HCT116 (cell line): ENCODE results near the gene CDH24.

ENCODE experiments used
- CBX3 ChIP-seq: IDR thresholded peaks from 2 replicates; pipeline ENCODE4 v1.6.1; 2012; ENCODE audit warnings: low read depth
- CEBPB ChIP-seq: IDR thresholded peaks from 2 replicates; pipeline ENCODE4 v1.6.1; 2012; ENCODE audit warnings: low read depth
- CTCF ChIP-seq, 3 experiments: fragments of 200-600 bp in 1 of 3; sonication (generic) in 1 of 3; IDR thresholded peaks in 2 of 3; conservative IDR thresholded peaks in 1 of 3; 2 replicates each; pipeline ENCODE4 v1.5.1; 2012 to 2017; ENCODE audit warnings: low read depth in 2 of 3, low read length in 2 of 3, antibody characterized with exemption in 1 of 3, borderline replicate concordance in 1 of 3, control low read depth in 1 of 3, mild to moderate bottlenecking in 1 of 3, mixed read lengths in 1 of 3, mixed run types in 1 of 3, moderate library complexity in 1 of 3; ENCODE audit not compliant: insufficient read depth in 1 of 3
- EZH2 ChIP-seq: fragments of 200-600 bp; sonication (generic); IDR thresholded peaks from 2 replicates; pipeline ENCODE4 v1.6.1; 2017; ENCODE audit warnings: antibody characterized with exemption, mixed run types
- EZH2phosphoT487 ChIP-seq: fragments of 200-600 bp; IDR thresholded peaks from 2 replicates; pipeline ENCODE4 v1.6.1; 2018; ENCODE audit warnings: antibody characterized with exemption, borderline replicate concordance
- JUND ChIP-seq: IDR thresholded peaks from 2 replicates; pipeline ENCODE4 v1.6.1; 2012
- POLR2AphosphoS5 ChIP-seq: IDR thresholded peaks from 2 replicates; pipeline ENCODE4 v1.6.1; 2011; ENCODE audit warnings: mild to moderate bottlenecking, low read depth, low read length, moderate library complexity
- RAD21 ChIP-seq: IDR thresholded peaks from 2 replicates; pipeline ENCODE4 v1.6.1; 2012; ENCODE audit warnings: low read depth, mild to moderate bottlenecking
- SRF ChIP-seq: IDR thresholded peaks from 2 replicates; pipeline ENCODE4 v1.6.1; 2012; ENCODE audit warnings: low read depth
- YY1 ChIP-seq: IDR thresholded peaks from 2 replicates; pipeline ENCODE4 v1.6.1; 2011; ENCODE audit warnings: low read length, low read depth, moderate library complexity, mild to moderate bottlenecking; ENCODE audit not compliant: insufficient replicate concordance; ENCODE audit errors: extremely low read depth
- ZFX ChIP-seq: fragments of 450-650 bp; IDR thresholded peaks from 2 replicates; pipeline ENCODE4 v1.6.1; 2017

DNA sequence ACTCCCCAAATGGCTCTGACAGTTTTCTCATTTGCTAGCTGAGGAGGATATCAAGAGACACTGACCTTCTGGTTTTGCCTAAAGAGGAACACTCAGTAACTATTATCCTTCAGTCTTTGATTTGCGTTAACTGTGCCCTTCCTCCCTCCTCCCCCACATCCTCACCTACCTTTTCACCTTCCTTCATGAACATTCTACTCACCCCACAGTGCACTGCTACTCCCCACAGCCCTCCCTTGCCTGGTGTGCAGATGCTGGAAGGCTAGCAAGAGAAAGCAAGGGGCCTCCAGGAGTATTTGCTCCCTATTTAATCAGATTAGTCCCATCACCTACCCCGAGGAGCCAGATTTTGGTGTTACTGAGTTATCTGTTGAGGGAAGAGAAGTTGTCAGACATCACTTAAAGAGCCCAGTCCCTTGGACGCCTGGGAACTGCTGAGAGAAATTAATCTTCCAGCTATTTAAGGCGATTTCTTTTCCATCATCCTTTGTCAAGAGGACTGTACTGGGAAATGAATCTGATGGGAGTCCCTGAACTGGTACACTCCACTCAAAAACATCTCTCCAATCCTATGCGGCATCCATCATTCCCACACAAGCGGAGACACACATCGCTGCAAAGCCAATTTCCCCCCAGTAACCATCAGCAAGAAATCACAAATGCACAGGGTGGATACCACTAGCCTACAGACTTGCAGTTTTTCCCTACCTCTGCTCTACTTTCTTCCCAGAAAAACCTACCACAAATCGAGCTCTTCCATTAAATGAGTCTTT lies 34.1 kb downstream of the CDH24 start:
- TF ChIP-seq CTCF (IDR thresholded peaks at IDR 0.05 in 2 of 3, conservative IDR thresholded peaks at IDR 0.05 in 1 of 3; ENCODE audit: borderline replicate concordance in 1 of 3, insufficient read depth in 1 of 3, low read depth in 2 of 3, low read length in 2 of 3), result no peak
- no peak for TF ChIP-seq EZH2
- TF ChIP-seq CBX3, result no peak
- no peak for TF ChIP-seq EZH2phosphoT487
- TF ChIP-seq SRF, result no peak
- no peak for TF ChIP-seq RAD21
- no peak for TF ChIP-seq ZFX
- TF ChIP-seq YY1, result no peak
- TF ChIP-seq JUND, result no peak
- TF ChIP-seq POLR2AphosphoS5, result no peak
- TF ChIP-seq CEBPB, result no peak
